ENCODE results near the gene KDM3B. TPM values are rescaled to one million over a fixed set of nuclear protein-coding genes. Genes with fewer than 3 reads are reported as not detected.

The KDM3B gene
- total RNA-seq, 1 experiment from 2014 or later = 64.8 TPM

DNA sequence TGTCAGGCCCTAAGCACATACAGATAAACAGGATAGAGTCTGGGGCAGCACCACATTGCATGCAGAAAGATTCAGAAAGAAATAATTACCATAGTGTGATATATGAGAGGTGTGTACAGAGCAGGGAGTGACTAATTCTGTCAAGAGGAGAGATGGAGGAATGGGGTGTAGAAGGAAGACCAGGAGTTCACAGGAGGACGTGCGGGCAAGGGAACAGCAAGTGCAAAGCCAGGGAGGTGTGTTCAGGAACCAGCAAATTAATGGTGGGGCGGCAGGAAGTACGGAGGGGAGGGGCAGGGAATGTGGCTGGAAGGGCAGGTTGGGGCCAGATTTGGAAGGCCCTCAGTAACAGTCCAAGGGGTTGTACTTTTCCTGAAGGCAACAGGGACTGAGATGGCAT, 130.2 kb downstream of the KDM3B start:
- DNase-seq (ENCODE audit: low read depth in 1 of 2, low spot score in 2 of 2) = no peak
- no peaks in the 10 kb centered on the region for H3K36me3 ChIP-seq
- H3K27ac ChIP-seq = no peak overlapping the region
- no peak overlapping the region for H3K4me3 ChIP-seq
- peaks cover 10% of the 10 kb centered on the region for H3K4me1 ChIP-seq (replicated peaks)
- H3K27me3 ChIP-seq (replicated peaks) = no peaks in the 10 kb centered on the region
- no peaks in the 10 kb centered on the region for H3K9me3 ChIP-seq (replicated peaks)

Other genes with a start within 250 kb of the KDM3B start
- gene NME5, start 213.3 kb upstream of the KDM3B start, total RNA-seq (2014; rRNA removed; shearing (Covaris generic)) = not detected in 2 replicates
- gene BRD8, start 174.1 kb upstream of the KDM3B start, total RNA-seq (2014; rRNA removed; shearing (Covaris generic)) = 47.3 and 90.0 TPM in 2 replicates
- 113 and 152 TPM in 2 replicates for gene KIF20A, start 173.6 kb upstream of the KDM3B start, total RNA-seq (2014; rRNA removed; shearing (Covaris generic))
- 56.3 and 70.7 TPM in 2 replicates for gene CDC23, start 139.4 kb upstream of the KDM3B start, total RNA-seq (2014; rRNA removed; shearing (Covaris generic))
- gene GFRA3, start 78.1 kb upstream of the KDM3B start, total RNA-seq (2014; rRNA removed; shearing (Covaris generic)) = not detected in 2 replicates
- 36.5 and 40.0 TPM in 2 replicates for gene CDC25C, start 20.9 kb upstream of the KDM3B start, total RNA-seq (2014; rRNA removed; shearing (Covaris generic))
- 42.0 and 63.6 TPM in 2 replicates for gene FAM53C, start 14.4 kb upstream of the KDM3B start, total RNA-seq (2014; rRNA removed; shearing (Covaris generic))
- 0.21 TPM in 1 of 2 replicates, not detected in the other for gene REEP2, start 86.4 kb downstream of the KDM3B start, total RNA-seq (2014; rRNA removed; shearing (Covaris generic))
- 3.2 and 4.8 TPM in 2 replicates for gene EGR1, start 112.8 kb downstream of the KDM3B start, total RNA-seq (2014; rRNA removed; shearing (Covaris generic))
- 134 and 167 TPM in 2 replicates for gene ETF1, start 190.6 kb downstream of the KDM3B start, total RNA-seq (2014; rRNA removed; shearing (Covaris generic))
- gene HSPA9, start 222.7 kb downstream of the KDM3B start, total RNA-seq (2014; rRNA removed; shearing (Covaris generic)) = 478 and 665 TPM in 2 replicates

Measured in SJSA1 (cell line).